Sigmoid colon (tissue), 7 donors: Measurements from ENCODE around the gene VPS18. TPM values are rescaled to one million over a fixed set of nuclear protein-coding genes. Genes with fewer than 3 reads are reported as not detected.

Source experiments
- DNase-seq: peaks from one replicate; pipeline ENCODE4 v3.0.0-alpha.2; 2019
- H3K27ac ChIP-seq, 4 donors: fragments of 200-600 bp; sonication (generic); one replicate each; pipeline ENCODE4 v1.5.1; 2016 to 2019; ENCODE audit warnings: mild to moderate bottlenecking in 1 of 4
- H3K27me3 ChIP-seq, 3 donors: fragments of 200-600 bp; sonication (generic); one replicate each; pipeline ENCODE4 v1.5.1; 2019; ENCODE audit warnings: mild to moderate bottlenecking in 1 of 3
- H3K36me3 ChIP-seq, 4 donors: fragments of 200-600 bp; sonication (generic); one replicate each; pipeline ENCODE4 v1.5.1; 2016 to 2019
- H3K4me1 ChIP-seq, 4 donors: fragments of 200-600 bp; sonication (generic); one replicate each; pipeline ENCODE4 v1.5.1; 2017 to 2019
- H3K4me3 ChIP-seq, 4 donors: fragments of 200-600 bp; sonication (generic); one replicate each; pipeline ENCODE4 v1.5.1; 2017 to 2019; ENCODE audit warnings: mild to moderate bottlenecking in 2 of 4, moderate library complexity in 1 of 4
- H3K9me3 ChIP-seq, 4 donors: fragments of 200-600 bp in 3 of 4; sonication (generic) in 3 of 4; one replicate each; pipeline versions ENCODE4 v1.5.1 to v1.6.1; 2013 to 2019
- EP300 ChIP-seq, 4 donors: sonication (generic); formaldehyde crosslinking; IDR thresholded peaks; one replicate each; pipeline ENCODE4 v1.6.1; 2017; ENCODE audit warnings: antibody characterized with exemption in 4 of 4
- POLR2A ChIP-seq, 2 donors: fragments of 450-650 bp; IDR thresholded peaks; one replicate each; pipeline ENCODE4 v1.6.1; 2016; ENCODE audit warnings: antibody characterized with exemption in 2 of 2, mild to moderate bottlenecking in 2 of 2, moderate library complexity in 2 of 2
- POLR2AphosphoS5 ChIP-seq, 4 donors: sonication (generic); formaldehyde crosslinking; IDR thresholded peaks; one replicate each; pipeline ENCODE4 v1.6.1; 2017; ENCODE audit warnings: antibody characterized with exemption in 4 of 4
- WGBS, 2 donors: extraction: QIAGEN DNeasy Blood & Tissue Kit; methylation state at CpG; one replicate each; pipeline ENCODE4 v1.1.7; 2013; 5-methylcytosine and 5-hydroxymethylcytosine counted together
- intact Hi-C: fragments of 100-400 bp; cut with DNase I; formaldehyde crosslinking; loops from one replicate; pipeline ENCODE4 v1.15.1; 2023
- polyA plus RNA-seq, 3 donors: library from polyadenylated mRNA; stranded (reverse); fragments of 200-250 nt; gene quantifications; one replicate each; pipeline ENCODE4 v1.2.3, GENCODE V29; 2013
- total RNA-seq, 4 donors: library from RNA; depleted of rRNA; stranded (reverse); fragments of >200 nt; gene quantifications; one replicate each; pipeline ENCODE4 v1.1.0, GENCODE V29; 2016
- TF ChIP-seq, protein P1 (sequence below), 4 experiments: fragments of 450-650 bp in 3 of 4; fragments of 200-600 bp in 1 of 4; IDR thresholded peaks; one replicate each; pipeline ENCODE4 v1.5.1; 2016 to 2019; ENCODE audit warnings: antibody characterized with exemption in 4 of 4, mild to moderate bottlenecking in 3 of 4, moderate library complexity in 2 of 4
- donor health status: healthy with polysubstance abuse.
- donor health status: Bipolar disorder and iron deficiency.
- donor health status: healthy.

The VPS18 gene
- total and polyA plus RNA-seq, 7 donors, result 4.8 to 19.6 (median 17.4) TPM

GRCh38 chr15:40891138-40891537 lies 3.1 kb upstream of the VPS18 start:
- no peak for TF ChIP-seq POLR2AphosphoS5 (IDR thresholded peaks at IDR 0.05)
- TF ChIP-seq EP300 (IDR thresholded peaks at IDR 0.05), result no peak
- H3K27me3 ChIP-seq, result no peaks in the 10 kb centered on the region
- no peaks in the 10 kb centered on the region for H3K9me3 ChIP-seq
- 82 to 88% methylated on average over 5 of the region's 5 CpGs for WGBS, 2 donors
- peaks cover 0 to 4% (median under 1%) of the 10 kb centered on the region in 4 donors for H3K36me3 ChIP-seq
- H3K27ac ChIP-seq, result no peak overlapping the region
- DNase-seq, result no peak
- no peak overlapping the region for H3K4me3 ChIP-seq
- intact Hi-C loops, result loop anchor here (5.0 to 10.0 kb wide), 4 partner anchors 136 to 376 kb away; partner anchors contain the start of genes KNL1 and RMDN3
- peaks cover 0 to 20% (median 18%) of the 10 kb centered on the region in 4 donors for H3K4me1 ChIP-seq

- WGBS, 2 donors, result 4 to 21% methylated on average over 4 of the region's 4 CpGs
- no peak overlapping the region for H3K27ac ChIP-seq
- H3K36me3 ChIP-seq, result peaks cover 0 to 12% (median 3%) of the 10 kb centered on the region in 4 donors
- H3K4me1 ChIP-seq, result peaks cover 0 to 20% (median 20%) of the 10 kb centered on the region in 4 donors
- TF ChIP-seq, protein P1, sequence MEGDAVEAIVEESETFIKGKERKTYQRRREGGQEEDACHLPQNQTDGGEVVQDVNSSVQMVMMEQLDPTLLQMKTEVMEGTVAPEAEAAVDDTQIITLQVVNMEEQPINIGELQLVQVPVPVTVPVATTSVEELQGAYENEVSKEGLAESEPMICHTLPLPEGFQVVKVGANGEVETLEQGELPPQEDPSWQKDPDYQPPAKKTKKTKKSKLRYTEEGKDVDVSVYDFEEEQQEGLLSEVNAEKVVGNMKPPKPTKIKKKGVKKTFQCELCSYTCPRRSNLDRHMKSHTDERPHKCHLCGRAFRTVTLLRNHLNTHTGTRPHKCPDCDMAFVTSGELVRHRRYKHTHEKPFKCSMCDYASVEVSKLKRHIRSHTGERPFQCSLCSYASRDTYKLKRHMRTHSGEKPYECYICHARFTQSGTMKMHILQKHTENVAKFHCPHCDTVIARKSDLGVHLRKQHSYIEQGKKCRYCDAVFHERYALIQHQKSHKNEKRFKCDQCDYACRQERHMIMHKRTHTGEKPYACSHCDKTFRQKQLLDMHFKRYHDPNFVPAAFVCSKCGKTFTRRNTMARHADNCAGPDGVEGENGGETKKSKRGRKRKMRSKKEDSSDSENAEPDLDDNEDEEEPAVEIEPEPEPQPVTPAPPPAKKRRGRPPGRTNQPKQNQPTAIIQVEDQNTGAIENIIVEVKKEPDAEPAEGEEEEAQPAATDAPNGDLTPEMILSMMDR (IDR thresholded peaks at IDR 0.05), result peak in 3 of 4 experiments; percentile 32 to 42 (median 41)
- no peak for TF ChIP-seq EP300 (IDR thresholded peaks at IDR 0.05)
- no peaks in the 10 kb centered on the region for H3K9me3 ChIP-seq
- intact Hi-C loops, result loop anchor here (5.0 to 10.0 kb wide), 4 partner anchors 137 to 377 kb away; partner anchors contain the start of genes KNL1 and RMDN3
- no peak for DNase-seq
- H3K4me3 ChIP-seq, result no peak overlapping the region
- no peaks in the 10 kb centered on the region for H3K27me3 ChIP-seq
These were observed 2.3 kb upstream of the VPS18 start for GRCh38 chr15:40891810-40892446.

- Histone ChIP-seq H3K36me3 (peaks cover 0 to 18% (median 3%) of the 10 kb centered on the region in 4 donors), H3K27ac (no peak overlapping the region), H3K4me3 (no peak overlapping the region), H3K9me3 (no peaks in the 10 kb centered on the region), H3K4me1 (peaks cover 0 to 20% (median 20%) of the 10 kb centered on the region in 4 donors), H3K27me3 (no peaks in the 10 kb centered on the region)
- no peak for TF ChIP-seq POLR2A (IDR thresholded peaks at IDR 0.05)
- TF ChIP-seq, protein P1 (IDR thresholded peaks at IDR 0.05), result no peak
- TF ChIP-seq POLR2AphosphoS5 (IDR thresholded peaks at IDR 0.05), result no peak
- no peak for TF ChIP-seq EP300 (IDR thresholded peaks at IDR 0.05)
- WGBS, 2 donors, result 29 to 71% methylated on average over 2 of the region's 2 CpGs
- DNase-seq, result no peak
- intact Hi-C loops, result loop anchor here (5.0 to 10.0 kb wide), 4 partner anchors 138 to 378 kb away; partner anchors contain the start of genes KNL1 and RMDN3
These were observed 1.7 kb upstream of the VPS18 start for GRCh38 chr15:40892447-40893012.

- no peak for TF ChIP-seq POLR2A (IDR thresholded peaks at IDR 0.05)
- TF ChIP-seq, protein P1 (IDR thresholded peaks at IDR 0.05), result no peak
- TF ChIP-seq POLR2AphosphoS5 (IDR thresholded peaks at IDR 0.05), result no peak
- no peak for TF ChIP-seq EP300 (IDR thresholded peaks at IDR 0.05)
- Histone ChIP-seq H3K4me3 (peak overlapping the region in 3 of 4 donors; percentile 81 to 84 (median 83)), H3K27me3 (no peaks in the 10 kb centered on the region), H3K9me3 (no peaks in the 10 kb centered on the region), H3K4me1 (peaks cover 0 to 20% (median 20%) of the 10 kb centered on the region in 4 donors), H3K27ac (peak overlapping the region; percentile 87 to 96 (median 92)), H3K36me3 (peaks cover 0 to 23% (median 3%) of the 10 kb centered on the region in 4 donors)
- intact Hi-C loops, result loop anchor here (5.0 to 10.0 kb wide), 4 partner anchors 138 to 378 kb away; partner anchors contain the start of genes KNL1 and RMDN3
- no peak for DNase-seq
- 86 to 89% methylated on average over 22 of the region's 22 CpGs for WGBS, 2 donors
These were observed 1.1 kb upstream of the VPS18 start for GRCh38 chr15:40893019-40893670.
